Activated effector memory CD4-positive, alpha-beta T cell treated with anti-CD3 and anti-CD28 coated beads, Interleukin-2, amount 50 U/mL, for 16 hours (primary cell): ENCODE results near the gene FNDC11.
A peak's percentile ranks its signal among the peaks of the same experiment; 100 is the strongest.

ENCODE experiments used
- DNase-seq: peaks from one replicate; pipeline ENCODE4 v3.0.0-alpha.2; 2020

The FNDC11 gene

DNA sequence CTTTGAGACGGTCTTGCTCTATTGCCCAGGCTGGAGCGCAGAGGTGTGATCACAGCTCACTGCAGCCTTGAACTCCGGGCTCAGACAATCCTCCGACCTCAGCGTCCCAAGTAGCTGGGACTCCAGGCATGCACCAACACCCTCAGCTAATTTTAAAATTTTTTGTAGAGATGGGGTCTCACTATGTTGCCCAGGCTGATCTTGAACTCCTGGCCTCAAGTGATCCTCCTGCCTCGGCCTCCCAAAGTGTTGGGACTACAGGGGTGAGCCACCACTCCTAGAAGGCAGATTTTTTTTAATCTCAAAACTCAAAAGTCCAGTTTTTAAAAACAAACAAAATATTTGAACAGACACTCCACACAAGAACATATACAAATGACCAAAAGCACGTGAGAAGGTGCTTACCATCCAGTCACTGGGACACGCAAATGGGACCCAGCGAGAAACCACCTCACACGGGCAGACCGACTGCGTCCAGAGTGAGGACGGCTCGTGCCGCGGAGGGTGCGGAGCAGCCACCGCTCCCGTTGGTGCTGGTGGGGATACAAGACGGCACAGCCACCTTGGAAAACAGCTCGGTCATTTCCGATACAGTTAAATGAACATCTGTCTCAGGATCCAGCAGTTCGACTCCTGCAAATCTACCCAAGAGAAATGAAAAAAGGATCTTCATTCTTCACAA, 28.6 kb downstream of the FNDC11 start:
- DNase-seq: peak; percentile 61

DNA sequence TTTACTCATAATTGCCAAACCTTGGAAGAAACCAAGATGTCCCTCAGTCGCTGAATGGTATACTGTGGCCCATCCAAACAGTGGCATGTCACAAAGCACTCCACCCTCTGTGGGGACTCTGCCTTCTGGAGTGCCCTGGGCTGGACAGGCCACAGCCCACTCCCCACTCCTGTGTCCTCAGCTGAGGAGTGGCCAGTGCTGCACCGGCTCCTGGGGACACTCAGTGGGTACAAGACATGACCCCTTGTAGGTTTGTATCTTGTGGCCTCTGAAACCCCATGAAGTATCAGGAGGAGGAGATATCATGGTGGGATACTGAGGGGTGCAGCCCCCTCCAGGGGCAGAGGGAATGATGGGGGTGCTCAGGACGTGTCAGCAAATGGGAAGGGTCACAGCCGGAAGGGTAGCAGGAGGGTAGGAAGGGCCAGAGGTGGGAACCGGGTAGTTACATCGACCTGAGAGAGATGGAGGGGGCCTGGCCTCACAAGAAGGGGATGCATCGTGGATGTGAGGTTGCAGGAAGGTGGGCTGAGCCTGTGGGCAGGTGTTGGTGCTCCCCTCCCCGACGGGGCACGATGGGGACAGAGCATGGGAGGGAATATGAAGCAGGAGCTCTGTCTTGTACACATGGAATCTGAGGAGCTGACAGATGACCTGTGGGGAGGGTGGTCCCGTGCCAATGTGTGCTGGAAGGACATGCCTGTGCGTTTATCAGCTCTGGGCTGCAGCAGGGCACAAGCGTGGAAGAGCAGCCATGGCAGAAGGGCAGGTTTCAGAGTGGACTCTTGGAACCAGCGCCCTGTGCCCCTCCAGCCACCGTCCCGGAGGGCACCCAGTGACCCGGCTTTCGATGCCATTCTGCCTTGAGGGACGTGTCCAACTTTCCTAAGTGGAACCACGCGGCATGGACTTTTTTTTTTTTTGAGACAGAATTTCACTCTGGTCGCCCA, 31.9 kb downstream of the FNDC11 start:
- no peak for DNase-seq

DNA sequence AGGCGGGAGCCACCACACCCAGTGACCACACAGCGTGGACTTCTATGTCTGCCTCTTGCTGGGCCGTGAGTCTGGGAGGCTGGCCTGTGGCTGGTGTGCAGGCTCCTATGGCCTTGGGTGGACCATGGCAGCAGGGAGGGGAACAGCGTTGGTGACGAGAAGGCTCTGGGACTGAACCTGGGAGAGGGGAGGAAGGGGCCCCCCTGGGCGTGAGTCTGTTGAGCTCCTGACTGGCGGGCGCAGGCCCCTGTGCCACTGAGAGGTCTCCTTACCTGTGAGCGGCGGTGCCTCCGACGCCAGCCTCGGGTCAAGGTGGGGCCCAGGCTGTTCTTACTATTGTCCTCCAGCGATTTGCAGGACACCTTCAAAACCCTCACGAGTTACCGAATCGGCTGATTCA, 32.8 kb downstream of the FNDC11 start:
- no peak for DNase-seq

DNA sequence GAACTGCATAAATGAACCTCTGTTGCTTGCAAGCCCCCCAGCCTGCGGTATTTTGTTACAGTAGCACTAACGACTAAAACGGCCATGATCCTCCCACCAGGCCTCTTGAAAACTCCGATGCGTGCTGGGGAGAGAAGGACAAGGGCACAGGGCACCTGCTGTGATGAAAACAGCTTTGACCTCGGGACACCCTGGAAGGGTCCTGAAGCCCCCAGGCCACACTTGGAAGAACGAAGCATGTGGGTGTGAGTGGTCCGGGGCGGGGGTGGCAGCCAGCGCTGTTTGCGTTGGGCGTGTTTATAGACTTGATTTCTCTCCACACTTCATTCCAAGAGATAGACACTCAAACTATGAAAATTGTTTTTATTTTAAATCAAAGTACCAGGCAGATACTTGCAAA, 33.3 kb downstream of the FNDC11 start:
- DNase-seq: no peak

DNA sequence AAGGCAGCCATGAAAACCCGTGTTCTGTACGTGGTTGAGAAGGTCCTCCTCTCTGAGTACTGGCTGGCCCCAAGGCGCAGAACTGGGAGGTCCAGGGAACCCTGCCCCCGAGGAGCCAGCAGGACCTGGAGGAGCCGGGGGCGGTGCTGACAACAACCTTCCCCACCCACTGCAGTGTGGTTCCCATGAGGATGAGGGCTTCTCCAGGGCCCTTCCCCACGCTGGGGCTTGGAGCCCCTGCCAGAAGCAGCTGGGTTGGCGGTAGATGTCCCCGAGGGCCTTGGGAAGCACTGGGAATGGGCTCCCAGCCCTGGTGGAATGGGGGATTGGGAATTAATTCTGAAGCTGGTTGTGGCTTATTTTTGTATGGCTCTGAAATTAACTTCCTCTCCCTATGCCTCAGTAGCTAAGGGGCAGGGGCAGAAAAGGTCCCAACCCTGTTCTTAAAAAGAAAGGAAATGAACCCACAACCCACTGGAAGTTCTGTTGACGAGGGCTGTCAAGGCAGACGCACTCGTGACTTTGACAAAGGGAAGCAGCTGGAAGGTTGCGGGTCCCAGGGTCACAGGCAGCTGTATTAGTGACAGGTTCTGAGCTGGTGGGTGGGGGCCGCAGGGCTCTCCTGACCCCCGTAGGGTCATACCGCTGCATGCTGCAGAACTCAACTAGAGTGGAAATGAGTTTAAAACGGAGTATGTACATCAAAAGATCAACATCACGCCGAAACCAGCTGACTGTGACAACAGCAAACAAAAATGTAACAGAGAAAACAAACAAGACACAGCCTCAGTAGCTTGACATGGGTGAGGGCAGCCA, 34.0 kb downstream of the FNDC11 start:
- DNase-seq: no peak

DNA sequence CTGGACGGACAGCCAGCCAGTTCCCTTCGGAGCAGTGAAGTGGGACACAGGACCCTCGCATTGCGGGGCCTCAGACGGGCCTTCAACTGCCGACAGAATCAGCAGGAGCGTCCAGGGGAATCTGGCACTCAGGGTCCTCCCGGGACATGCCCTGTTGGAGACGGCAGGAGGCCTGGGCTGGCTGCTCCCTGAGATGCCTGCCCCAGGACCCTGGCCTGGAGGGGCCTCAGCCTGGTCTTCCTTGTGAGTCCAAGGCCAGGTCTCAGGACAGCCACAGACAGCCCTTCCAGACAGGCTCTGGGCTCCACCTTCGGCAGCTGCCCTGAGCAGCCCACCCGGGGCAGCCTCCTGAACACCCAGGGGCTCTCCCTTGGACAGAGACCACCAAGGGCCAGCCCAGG, 34.7 kb downstream of the FNDC11 start:
- no peak for DNase-seq

DNA sequence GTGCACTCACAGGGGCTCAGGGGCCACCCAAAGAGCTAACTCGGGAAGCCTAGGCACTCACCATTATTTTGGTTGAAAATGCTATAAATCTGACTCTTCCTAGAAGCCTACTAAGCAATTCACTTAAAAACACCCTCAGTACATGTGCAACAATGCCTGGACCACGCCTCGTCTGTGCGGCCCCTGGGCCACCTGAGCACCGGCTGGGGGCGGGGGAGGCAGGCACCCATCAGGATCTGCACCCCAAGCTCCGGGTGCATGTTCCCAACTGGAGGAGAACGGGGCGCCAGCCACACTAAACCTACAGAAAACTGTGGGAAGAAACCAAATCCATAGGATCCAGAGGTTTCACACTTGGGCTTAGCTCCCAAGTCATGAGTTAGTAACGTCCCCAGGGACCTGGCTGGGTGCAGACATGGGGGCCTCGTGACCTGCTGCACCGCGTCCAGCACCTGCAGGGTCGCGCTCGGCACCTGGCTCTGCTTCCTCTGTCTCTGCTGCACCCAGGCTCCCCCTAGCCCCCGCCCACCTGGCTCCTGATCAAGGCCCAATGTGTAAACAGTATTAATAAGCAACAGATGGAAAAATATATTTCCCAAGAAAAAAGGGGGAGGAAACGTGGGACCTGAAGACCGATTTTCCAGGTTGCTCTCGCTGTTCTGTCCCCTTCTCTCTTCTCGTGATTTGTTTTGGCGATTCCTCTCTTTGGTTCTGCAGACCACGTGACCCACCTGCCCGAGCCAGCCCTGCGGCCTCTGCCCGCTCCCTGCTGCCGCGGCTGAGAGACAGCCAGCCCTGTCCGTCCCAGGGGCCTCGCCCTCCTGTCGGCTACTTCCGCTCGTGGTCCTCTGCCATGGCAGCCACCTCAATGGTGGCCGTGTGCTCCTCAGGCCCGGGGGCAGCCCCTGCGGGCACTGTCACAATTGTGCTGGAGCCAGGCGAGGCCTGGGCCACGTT, 35.6 kb downstream of the FNDC11 start:
- DNase-seq: no peak

DNA sequence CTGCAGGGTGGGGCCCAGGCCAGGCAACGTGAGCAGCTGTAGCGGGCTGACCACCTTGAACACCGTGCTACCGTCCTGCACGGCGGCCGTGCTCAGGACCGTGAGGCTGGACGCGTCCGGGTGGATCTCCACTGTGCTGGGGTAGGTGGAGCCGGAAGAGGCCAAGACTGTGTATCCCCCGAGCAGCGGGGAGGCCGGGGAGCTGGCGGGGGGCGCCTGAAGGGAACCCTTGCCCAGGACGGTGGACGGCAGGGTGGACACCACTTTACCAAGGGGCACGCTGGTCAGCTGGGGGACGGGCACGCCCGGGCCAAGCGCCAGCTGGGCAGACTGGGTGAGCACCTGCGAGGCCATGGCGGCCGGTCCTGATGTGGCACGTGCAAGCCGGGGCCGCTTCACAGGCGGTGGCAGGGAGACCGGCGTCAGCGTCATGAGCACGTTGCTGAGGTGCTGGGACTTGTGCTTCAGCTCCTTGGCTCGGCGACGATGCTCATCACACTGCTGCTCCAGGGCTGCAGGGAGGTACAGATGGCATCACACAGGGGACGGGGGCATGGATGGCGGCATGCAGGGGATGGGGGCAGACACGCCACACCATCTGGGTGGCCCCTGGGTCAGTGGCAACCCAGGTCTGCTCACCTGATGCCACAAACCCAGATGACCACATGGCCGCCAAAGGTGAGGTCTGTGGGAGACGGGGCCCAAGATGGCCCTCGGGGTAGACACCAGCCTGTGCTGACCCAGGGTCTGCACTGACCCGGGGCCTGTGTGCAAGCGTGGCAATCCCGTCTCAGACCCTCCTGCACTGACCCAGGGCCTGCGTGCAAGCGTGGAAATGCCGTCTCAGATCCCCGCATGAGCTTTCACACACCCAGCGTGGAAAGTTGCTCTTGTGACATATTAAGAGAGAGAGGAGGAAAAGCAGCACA, 36.5 kb downstream of the FNDC11 start:
- DNase-seq: no peak

DNA sequence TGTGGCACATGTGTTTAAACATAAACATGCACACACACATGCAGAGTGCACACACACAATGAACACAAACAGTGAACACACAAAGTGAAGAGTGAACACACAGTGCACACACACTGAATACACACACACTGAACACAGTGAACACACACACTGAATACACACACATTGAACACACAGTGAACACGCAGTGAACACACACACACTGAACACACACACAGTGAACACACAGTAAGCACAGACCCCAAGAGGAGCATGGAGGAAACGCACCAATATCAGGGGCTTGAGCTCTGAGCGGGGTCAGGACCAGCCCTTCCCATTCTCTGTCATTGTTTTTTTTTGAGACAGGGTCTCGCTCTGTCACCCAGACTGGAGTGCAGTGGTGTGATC, 37.2 kb downstream of the FNDC11 start:
- DNase-seq: no peak

DNA sequence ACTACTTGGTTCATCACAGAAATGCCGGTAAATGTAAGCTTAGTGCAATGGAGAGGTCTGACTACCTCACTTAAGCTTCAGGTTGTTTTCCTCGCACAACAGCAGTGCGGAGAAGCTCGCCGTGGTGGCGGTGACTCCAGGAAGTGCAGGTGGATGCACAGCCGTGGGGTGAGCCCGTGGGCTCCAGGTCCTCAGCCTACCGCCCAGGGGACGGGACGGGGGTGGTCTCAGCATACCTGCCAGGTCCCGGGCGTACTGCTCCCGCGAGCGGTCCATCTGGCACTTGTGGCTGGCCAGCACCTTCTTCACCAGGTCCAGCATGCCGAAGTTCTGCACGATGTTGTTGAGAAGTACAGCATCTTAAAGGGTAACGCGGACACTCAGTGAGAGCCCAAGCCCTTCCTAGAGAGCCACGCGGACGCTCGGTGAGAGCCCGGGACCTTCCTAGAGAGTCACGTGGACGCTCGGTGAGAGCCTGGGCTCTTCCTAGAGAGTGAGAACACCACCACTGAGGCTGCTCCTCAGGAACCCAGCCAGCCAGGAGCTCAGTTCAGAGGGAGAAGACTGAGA, 37.9 kb downstream of the FNDC11 start:
- DNase-seq: no peak

DNA sequence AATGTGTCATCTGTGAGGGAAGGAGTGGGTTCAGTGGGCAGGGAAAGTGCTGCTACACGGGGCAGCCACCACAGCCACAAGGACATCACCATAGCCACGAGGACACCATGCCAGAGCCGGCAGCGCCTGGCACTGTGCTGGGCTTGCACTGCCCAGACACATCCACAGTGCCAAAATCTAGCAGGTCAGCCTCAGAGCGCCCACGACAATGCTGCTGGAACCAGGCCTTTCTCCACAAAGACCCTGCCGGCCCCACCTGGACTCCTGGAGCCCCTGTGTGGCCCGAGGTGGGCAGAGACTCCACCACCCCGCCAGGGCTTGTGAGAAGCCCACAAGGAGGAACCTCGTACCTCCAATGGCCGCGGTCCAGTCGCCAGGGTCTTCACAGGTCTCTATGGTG, 38.7 kb downstream of the FNDC11 start:
- DNase-seq: no peak

DNA sequence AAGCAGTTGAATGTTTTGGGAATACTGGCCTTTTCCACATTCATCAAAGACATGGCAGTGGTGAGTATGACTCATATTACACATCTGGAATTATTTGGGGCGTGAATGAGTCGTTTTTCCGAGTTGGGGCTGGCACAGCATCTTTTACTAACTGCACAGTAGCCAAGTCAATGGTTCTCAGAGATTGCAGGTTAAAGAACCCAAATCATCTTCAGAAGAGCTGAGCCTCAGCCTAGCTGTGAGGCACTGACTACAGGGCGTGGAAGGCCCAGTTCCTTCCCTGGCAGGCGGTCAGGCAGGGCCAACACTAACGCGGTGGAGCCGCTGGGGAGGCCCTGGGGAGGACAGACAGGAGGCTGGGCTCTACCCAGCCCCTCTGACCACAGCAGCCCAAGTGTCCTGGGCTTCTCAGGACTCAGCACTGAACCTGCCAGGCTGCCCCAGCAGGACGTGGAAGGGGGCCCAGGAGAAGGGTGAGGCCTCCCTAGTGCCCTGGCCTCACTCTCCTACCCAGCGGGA, 40.1 kb downstream of the FNDC11 start:
- DNase-seq: no peak

DNA sequence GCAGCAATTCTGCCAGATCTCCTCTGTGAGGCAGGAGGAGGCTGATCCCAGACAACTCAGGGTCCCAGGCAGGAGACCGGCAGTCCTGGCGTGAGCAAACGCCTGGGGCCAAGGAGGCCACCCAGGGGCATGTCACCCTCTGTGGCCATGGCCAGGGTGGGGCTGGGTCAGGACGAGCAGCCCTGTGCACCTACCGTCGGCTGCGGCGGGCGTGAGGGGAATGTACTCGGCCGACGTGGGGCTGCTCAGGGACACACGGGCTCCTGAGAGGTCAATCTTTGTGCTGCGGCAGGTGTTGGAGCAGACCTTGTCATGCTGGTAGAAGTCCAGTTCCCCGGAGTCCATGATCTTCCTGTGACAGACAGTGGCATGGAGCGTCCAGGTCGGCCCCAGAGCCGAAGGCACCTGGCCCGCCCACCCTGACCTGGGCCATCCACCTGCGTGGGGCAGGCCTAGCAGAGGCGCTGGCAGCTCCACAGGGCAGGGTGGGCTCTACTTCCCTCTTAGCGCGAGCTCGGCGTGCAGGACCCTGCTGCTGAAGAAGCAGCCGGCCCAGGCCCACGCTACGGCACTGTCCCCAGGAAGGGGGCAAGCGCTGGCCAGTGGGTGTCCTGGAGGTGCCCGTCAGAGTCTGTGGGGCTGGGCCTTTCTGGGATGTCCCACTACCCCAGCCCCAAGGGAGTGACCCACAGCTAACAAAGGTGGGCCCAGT, 41.6 kb downstream of the FNDC11 start:
- DNase-seq: no peak

DNA sequence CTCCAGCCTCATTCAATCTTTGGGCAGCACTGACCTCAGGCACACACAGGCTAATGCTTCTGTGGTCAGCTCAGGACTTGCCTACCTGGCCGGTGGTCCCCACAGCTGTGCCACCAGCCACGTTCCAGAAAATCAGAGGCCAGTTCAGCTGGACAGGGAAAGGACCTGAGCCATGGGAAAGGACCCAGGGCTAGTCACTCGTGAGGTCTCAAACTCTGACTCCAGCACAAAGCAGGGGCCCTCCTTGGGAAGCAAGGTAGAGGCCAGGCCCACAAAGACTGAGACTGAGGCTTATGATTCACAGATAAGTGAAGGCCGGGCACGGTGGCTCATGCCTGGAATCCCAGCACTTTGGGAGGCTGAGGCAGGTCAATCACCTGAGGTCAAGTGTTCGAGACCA, 42.5 kb downstream of the FNDC11 start:
- DNase-seq: no peak

DNA sequence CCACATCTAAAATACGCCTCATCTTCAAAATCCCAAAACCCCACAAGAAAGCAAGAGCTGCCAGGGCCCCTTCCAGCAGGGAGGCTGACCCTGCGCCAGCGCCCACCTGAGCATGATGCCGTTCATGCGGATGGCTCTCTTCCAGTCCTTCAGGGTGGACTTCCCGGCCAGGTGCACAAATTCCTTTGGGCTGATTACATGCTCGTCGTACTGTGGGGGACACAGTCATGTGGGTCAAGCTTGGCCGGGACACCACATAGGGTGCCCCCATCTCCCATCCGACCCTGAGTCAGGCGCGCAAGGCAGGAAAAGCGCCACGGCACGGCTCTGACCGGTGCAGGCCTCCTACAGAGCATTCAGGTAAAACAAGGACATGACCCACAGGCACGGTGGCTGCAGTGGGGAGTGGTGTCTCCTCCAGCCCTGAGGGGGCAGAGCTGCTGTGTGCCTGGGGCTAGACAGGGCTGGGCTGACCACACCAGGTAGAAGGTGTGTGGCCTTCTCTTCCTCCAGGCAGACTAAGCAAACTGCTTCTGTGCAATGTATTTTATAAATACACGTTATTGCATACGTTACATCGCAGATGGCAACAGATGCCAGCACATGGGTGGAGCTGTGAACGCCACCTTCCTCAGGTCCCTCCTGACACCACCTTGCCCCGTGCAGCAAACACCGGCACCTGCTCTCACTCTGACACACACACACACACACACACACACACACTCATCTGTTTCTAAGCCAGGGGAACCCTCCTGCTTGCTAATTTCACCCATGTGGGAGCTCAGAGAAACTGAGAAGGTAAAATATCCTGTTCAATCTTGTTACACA, 43.9 kb downstream of the FNDC11 start:
- no peak for DNase-seq

DNA sequence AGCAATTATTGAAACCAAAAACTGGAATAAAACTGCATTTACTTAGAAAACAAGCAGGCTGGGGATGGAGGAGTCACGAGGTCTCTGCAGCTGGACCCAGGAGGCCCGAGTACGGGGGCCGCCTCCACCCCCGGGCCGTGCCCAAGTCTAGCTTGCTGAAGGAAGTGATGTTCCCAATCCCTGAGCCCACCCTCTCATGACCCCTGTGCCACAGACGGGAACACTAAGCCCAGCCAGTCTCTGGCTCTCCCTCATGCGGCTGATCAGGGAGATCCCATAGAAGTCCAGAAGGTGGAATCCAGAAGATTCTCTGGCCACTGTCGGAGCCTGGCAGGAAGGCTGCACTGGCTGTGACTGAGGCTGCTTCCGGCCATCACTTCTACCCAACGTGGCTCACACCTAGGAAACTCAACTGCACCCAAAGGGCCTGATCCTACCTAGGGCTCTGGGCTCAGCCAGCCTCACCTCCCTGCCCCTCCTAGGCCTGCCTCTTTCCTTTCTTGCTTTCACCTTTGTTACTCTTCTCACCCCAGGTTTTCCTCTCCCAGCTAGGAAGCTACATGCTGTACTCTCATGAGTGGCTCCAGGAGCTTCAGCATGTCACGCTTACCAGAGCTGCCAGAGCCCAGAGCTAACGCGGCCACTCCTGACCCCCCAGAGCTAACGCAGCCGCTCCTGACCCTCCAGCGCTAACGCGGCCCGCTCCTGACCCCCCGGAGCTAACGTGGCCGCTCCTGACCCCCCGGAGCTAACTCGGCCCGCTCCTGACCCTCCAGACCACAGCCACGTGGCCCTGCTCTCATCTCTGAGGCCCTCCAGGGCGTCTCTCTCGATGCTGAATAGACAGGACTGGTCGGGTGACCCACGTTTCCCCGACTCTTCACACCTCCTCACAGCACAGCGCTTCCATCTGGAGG, 44.8 kb downstream of the FNDC11 start:
- DNase-seq: no peak

DNA sequence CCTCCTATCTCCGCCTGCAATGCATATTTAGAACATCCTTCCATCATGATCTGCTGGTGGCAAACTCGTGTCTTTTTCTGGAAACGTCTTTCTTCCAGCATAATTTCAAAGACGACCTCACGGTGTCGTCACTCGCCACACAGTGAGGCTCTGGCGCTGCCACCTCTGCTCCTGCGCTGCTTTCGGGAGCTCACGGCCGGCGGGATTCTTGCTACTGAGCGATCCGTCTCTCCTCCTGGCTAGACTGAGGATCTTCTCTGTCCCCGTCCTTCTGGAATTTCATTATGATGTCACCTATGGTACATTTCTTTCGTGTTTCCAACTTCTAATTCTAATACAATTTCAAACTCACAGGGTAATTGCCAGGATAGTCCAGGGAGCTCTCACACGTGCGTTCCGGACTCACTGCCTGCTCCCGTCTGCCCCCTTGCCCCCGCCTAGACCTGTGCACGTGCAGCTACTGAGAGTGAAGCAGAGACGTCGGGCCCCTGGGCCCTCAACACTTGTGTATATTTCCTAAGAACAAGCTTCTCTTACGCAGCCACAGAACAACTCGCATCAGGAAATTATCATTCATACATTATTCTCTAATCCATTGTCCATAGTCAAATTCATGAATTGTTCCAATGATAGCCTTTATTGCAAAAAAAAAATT, 45.6 kb downstream of the FNDC11 start:
- no peak for DNase-seq
